NCI-H446 (cell line): ENCODE results near the gene HDAC4.

ENCODE experiments used
- DNase-seq, 2 experiments: peaks; one replicate each; lab custom pipeline; 2025; lab: John Stamatoyannopoulos, UW

Gene HDAC4

GRCh38 chr2:239383759-239384156 is 17.1 kb downstream of the HDAC4 start:
- DNase-seq: no peak

GRCh38 chr2:239383036-239383758 is 17.6 kb downstream of the HDAC4 start:
- no peak for DNase-seq

GRCh38 chr2:239382384-239382880 is 18.4 kb downstream of the HDAC4 start:
- no peak for DNase-seq

GRCh38 chr2:239381709-239382134 is 19.1 kb downstream of the HDAC4 start:
- DNase-seq: no peak

- DNase-seq: no peak
These were observed 19.8 kb downstream of the HDAC4 start for GRCh38 chr2:239380831-239381708.

- DNase-seq: no peak
These were observed 21.1 kb downstream of the HDAC4 start for GRCh38 chr2:239379641-239380170.

- no peak for DNase-seq
These were observed 21.7 kb downstream of the HDAC4 start for GRCh38 chr2:239378918-239379640.

- no peak for DNase-seq
These were observed 22.6 kb downstream of the HDAC4 start for GRCh38 chr2:239378021-239378917.

- no peak for DNase-seq
These were observed 23.2 kb downstream of the HDAC4 start for GRCh38 chr2:239377591-239377990.

- no peak for DNase-seq
These were observed 23.8 kb downstream of the HDAC4 start for GRCh38 chr2:239376942-239377531.

- no peak for DNase-seq
These were observed 24.5 kb downstream of the HDAC4 start for GRCh38 chr2:239376351-239376750.

GRCh38 chr2:239375278-239376061 is 25.4 kb downstream of the HDAC4 start:
- no peak for DNase-seq

GRCh38 chr2:239374896-239375277 is 25.9 kb downstream of the HDAC4 start:
- no peak for DNase-seq

GRCh38 chr2:239372835-239373234 is 28.0 kb downstream of the HDAC4 start:
- no peak for DNase-seq

GRCh38 chr2:239371726-239372686 is 28.8 kb downstream of the HDAC4 start:
- DNase-seq: no peak

- DNase-seq: no peak
These were observed 29.7 kb downstream of the HDAC4 start for GRCh38 chr2:239370876-239371725.

GRCh38 chr2:239370403-239370802 is 30.4 kb downstream of the HDAC4 start:
- no peak for DNase-seq
